Tibial artery (tissue), 4 donors: Measurements from ENCODE around the gene TSSC4.

ENCODE experiments used
- DNase-seq, 2 donors: peaks; one replicate each; pipeline ENCODE4 v3.0.0-alpha.2; 2019
- H3K27ac ChIP-seq, 2 donors: fragments of 200-600 bp; sonication (generic) in 1 of 2; 1 replicate in 1 of 2; 2 replicates in 1 of 2; pipeline ENCODE4 v1.5.1; 2018 to 2019; ENCODE audit warnings: mild to moderate bottlenecking in 1 of 2
- H3K27me3 ChIP-seq, 2 donors: fragments of 200-600 bp; sonication (generic) in 1 of 2; one replicate each; pipeline versions ENCODE4 v1.5.1 to v1.6.0; 2016 to 2019
- H3K36me3 ChIP-seq, 3 donors: fragments of 200-600 bp; sonication (generic) in 2 of 3; one replicate each; pipeline ENCODE4 v1.5.1; 2016 to 2019; ENCODE audit warnings: mild to moderate bottlenecking in 2 of 3
- H3K4me1 ChIP-seq, 4 donors: fragments of 200-600 bp; sonication (generic) in 2 of 4; 1 replicate in 3 of 4; 2 replicates in 1 of 4; pipeline ENCODE4 v1.5.1; 2016 to 2019
- H3K4me3 ChIP-seq, 2 donors: fragments of 200-600 bp; sonication (generic) in 1 of 2; 1 replicate in 1 of 2; 2 replicates in 1 of 2; pipeline ENCODE4 v1.5.1; 2018 to 2019; ENCODE audit warnings: mild to moderate bottlenecking in 2 of 2
- H3K9me3 ChIP-seq, 3 donors: fragments of 200-600 bp; sonication (generic) in 1 of 3; one replicate each; pipeline ENCODE4 v1.5.1; 2016 to 2019
- CTCF ChIP-seq, 2 experiments: fragments of 200-600 bp in 1 of 2; fragments of 450-650 bp in 1 of 2; IDR thresholded peaks; one replicate each; pipeline ENCODE4 v1.5.1; 2017 to 2019; ENCODE audit warnings: antibody characterized with exemption in 2 of 2, mild to moderate bottlenecking in 1 of 2, moderate library complexity in 1 of 2
- intact Hi-C: fragments of 100-400 bp; cut with DNase I; formaldehyde crosslinking; loops from one replicate; pipeline ENCODE4 v1.15.0; 2023; ENCODE audit warnings: low total_unique reads

Gene TSSC4

GRCh38 chr11:2367266-2368160 is 33.0 kb upstream of the TSSC4 start:
- H3K4me3 ChIP-seq = no peak overlapping the region
- intact Hi-C loops = no loop called here
- H3K4me1 ChIP-seq = peaks cover 0 to 22% (median 16%) of the 10 kb centered on the region in 4 donors
- H3K9me3 ChIP-seq = no peaks in the 10 kb centered on the region
- no peaks in the 10 kb centered on the region for H3K27me3 ChIP-seq
- no peak for DNase-seq
- no peak for TF ChIP-seq CTCF (IDR thresholded peaks at IDR 0.05)
- peak overlapping the region in 1 of 2 donors; percentile 15 for H3K27ac ChIP-seq
- H3K36me3 ChIP-seq = no peaks in the 10 kb centered on the region

- no peak for DNase-seq
- intact Hi-C loops = no loop called here
- no peaks in the 10 kb centered on the region for H3K36me3 ChIP-seq
- TF ChIP-seq CTCF (IDR thresholded peaks at IDR 0.05) = no peak
- H3K27ac ChIP-seq = peak overlapping the region in 1 of 2 donors; percentile 15
- no peaks in the 10 kb centered on the region for H3K9me3 ChIP-seq
- no peaks in the 10 kb centered on the region for H3K27me3 ChIP-seq
- H3K4me1 ChIP-seq = peaks cover 0 to 22% (median 16%) of the 10 kb centered on the region in 4 donors
- H3K4me3 ChIP-seq = no peak overlapping the region
These were observed 32.2 kb upstream of the TSSC4 start for GRCh38 chr11:2368178-2368850.

- no peak overlapping the region for H3K27ac ChIP-seq
- no peak overlapping the region for H3K4me3 ChIP-seq
- TF ChIP-seq CTCF (IDR thresholded peaks at IDR 0.05) = no peak
- H3K9me3 ChIP-seq = no peaks in the 10 kb centered on the region
- DNase-seq = no peak
- H3K36me3 ChIP-seq = no peaks in the 10 kb centered on the region
- H3K4me1 ChIP-seq = peaks cover 0 to 22% (median 16%) of the 10 kb centered on the region in 4 donors
- intact Hi-C loops = no loop called here
- no peaks in the 10 kb centered on the region for H3K27me3 ChIP-seq
These were observed 31.7 kb upstream of the TSSC4 start for GRCh38 chr11:2368851-2369180.

DNA sequence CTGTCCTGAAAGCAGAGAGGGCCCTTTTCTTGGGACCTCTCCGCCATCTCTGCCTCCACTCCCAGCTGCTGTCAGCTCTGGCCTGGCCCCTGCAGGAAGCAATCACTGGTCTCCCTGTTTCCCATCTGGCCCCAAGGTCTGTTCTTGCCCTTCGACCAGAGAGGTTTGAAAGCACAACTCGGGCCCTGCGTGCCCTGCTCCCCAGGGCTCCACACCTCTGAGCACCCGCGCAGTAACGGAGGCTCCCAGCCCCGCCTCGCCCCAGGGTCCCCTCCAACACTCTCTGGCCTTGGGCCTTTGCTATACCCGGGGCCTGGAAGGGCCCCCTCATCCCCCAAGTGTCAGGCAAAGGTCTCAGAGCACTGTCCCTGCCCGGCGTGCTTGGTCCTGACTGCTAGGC is 31.2 kb upstream of the TSSC4 start:
- no peaks in the 10 kb centered on the region for H3K9me3 ChIP-seq
- no peaks in the 10 kb centered on the region for H3K36me3 ChIP-seq
- DNase-seq = no peak
- no peak for TF ChIP-seq CTCF (IDR thresholded peaks at IDR 0.05)
- H3K4me1 ChIP-seq = peaks cover 0 to 22% (median 16%) of the 10 kb centered on the region in 4 donors
- no peak overlapping the region for H3K27ac ChIP-seq
- no peaks in the 10 kb centered on the region for H3K27me3 ChIP-seq
- intact Hi-C loops = no loop called here
- H3K4me3 ChIP-seq = no peak overlapping the region

DNA sequence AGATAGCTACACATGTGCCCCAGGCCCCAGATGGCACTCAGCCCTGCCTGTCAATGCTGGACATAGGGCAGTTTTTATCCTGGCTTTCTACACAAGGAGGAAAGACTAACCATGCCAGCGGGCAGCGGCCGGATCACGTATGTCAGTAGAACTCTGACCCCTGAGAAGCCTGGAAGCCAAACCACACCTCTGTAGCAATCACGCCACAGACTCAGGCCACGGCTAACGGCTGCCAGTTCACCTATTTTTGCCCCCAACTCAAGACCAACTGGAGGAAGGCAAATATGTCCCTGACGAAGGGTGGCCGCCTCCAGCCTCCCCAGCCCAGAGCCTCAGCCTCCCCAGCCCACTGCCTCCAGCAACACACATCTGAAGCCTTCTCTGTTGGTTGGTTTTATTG is 30.7 kb upstream of the TSSC4 start:
- DNase-seq = no peak
- H3K36me3 ChIP-seq = no peaks in the 10 kb centered on the region
- H3K27ac ChIP-seq = no peak overlapping the region
- intact Hi-C loops = loop anchor here (5.0 kb wide), 1 partner anchor 37 kb away; no protein-coding TSS in a partner anchor
- no peak overlapping the region for H3K4me3 ChIP-seq
- H3K9me3 ChIP-seq = no peaks in the 10 kb centered on the region
- TF ChIP-seq CTCF (IDR thresholded peaks at IDR 0.05) = no peak
- H3K4me1 ChIP-seq = peaks cover 0 to 22% (median 16%) of the 10 kb centered on the region in 4 donors
- H3K27me3 ChIP-seq = no peaks in the 10 kb centered on the region
